ENCODE results near the gene SLAMF8.

SLAMF8 gene

GRCh38 chr1:159786465-159786864, 40.2 kb upstream of the SLAMF8 start:
- Histone ChIP-seq H3K4me3 (no peak overlapping the region), H3K27ac (no peak overlapping the region)
- no peak for DNase-seq (ENCODE audit: low spot score)
- no peak for TF ChIP-seq CTCF (IDR thresholded peaks at IDR 0.05)

GRCh38 chr1:159786966-159787365, 39.7 kb upstream of the SLAMF8 start:
- no peak for TF ChIP-seq CTCF (IDR thresholded peaks at IDR 0.05)
- no peak for DNase-seq (ENCODE audit: low spot score)
- no peak overlapping the region for H3K27ac ChIP-seq

GRCh38 chr1:159790237-159790917, 36.3 kb upstream of the SLAMF8 start:
- no peak for TF ChIP-seq CTCF (IDR thresholded peaks at IDR 0.05)
- no peak overlapping the region for H3K27ac ChIP-seq
- H3K4me3 ChIP-seq: no peak overlapping the region
- no peak for DNase-seq (ENCODE audit: low spot score)

More at GRCh38 chr1:159786966-159787365, 39.7 kb upstream of the SLAMF8 start:
- no peak overlapping the region for H3K4me3 ChIP-seq

- no peak overlapping the region for H3K4me3 ChIP-seq
- DNase-seq (ENCODE audit: low spot score): no peak
- no peak for TF ChIP-seq CTCF (IDR thresholded peaks at IDR 0.05)
- no peak overlapping the region for H3K27ac ChIP-seq
These were observed 35.6 kb upstream of the SLAMF8 start for GRCh38 chr1:159791031-159791430.

GRCh38 chr1:159791461-159791860, 35.2 kb upstream of the SLAMF8 start:
- DNase-seq (ENCODE audit: low spot score): no peak
- no peak for TF ChIP-seq CTCF (IDR thresholded peaks at IDR 0.05)
- Histone ChIP-seq H3K4me3 (no peak overlapping the region), H3K27ac (no peak overlapping the region)

- no peak overlapping the region for H3K27ac ChIP-seq
- no peak overlapping the region for H3K4me3 ChIP-seq
- no peak for TF ChIP-seq CTCF (IDR thresholded peaks at IDR 0.05)
- DNase-seq (ENCODE audit: low spot score): no peak
These were observed 31.1 kb upstream of the SLAMF8 start for GRCh38 chr1:159795534-159795933.

GRCh38 chr1:159798893-159799292, 27.8 kb upstream of the SLAMF8 start:
- no peak overlapping the region for H3K27ac ChIP-seq
- no peak overlapping the region for H3K4me3 ChIP-seq
- no peak for DNase-seq (ENCODE audit: low spot score)
- peak; percentile 46 for TF ChIP-seq CTCF (IDR thresholded peaks at IDR 0.05)
